Mesendoderm (in vitro differentiated cells): ENCODE measurements around the gene FBXO46.

Experiments used
- DNase-seq: peaks from one replicate; pipeline ENCODE4 v3.0.0; 2013
- H2AK5ac ChIP-seq: 2 replicates; pipeline ENCODE4 v1.6.1; 2013; ENCODE audit warnings: low read length, inconsistent platforms
- H2BK120ac ChIP-seq: 2 replicates; pipeline ENCODE4 v1.6.1; 2013; ENCODE audit warnings: low read depth, mild to moderate bottlenecking, low read length, moderate library complexity, mixed read lengths
- H2BK15ac ChIP-seq: replicated peaks from 2 replicates; pipeline ENCODE4 v1.6.1; 2013; ENCODE audit warnings: low read depth, mild to moderate bottlenecking, moderate library complexity
- H2BK5ac ChIP-seq: 2 replicates; pipeline ENCODE4 v1.6.1; 2013; ENCODE audit warnings: low read length, inconsistent platforms
- H3K18ac ChIP-seq: 2 replicates; pipeline ENCODE4 v1.6.1; 2013; ENCODE audit warnings: mild to moderate bottlenecking, low read length, mixed read lengths
- H3K23ac ChIP-seq: one replicate; pipeline ENCODE4 v1.6.1; 2013; ENCODE audit warnings: low read length
- H3K27ac ChIP-seq: 2 replicates; pipeline ENCODE4 v1.5.1; 2013; ENCODE audit warnings: low read depth, mild to moderate bottlenecking, inconsistent platforms, low read length, moderate library complexity
- H3K27me3 ChIP-seq: 2 replicates; pipeline ENCODE4 v1.6.1; 2013; ENCODE audit warnings: low read length, control low read depth, mild to moderate bottlenecking, inconsistent platforms; ENCODE audit not compliant: insufficient read depth, poor library complexity
- H3K36me3 ChIP-seq: 2 replicates; pipeline ENCODE4 v1.6.1; 2013; ENCODE audit warnings: low read length, inconsistent platforms; ENCODE audit not compliant: control insufficient read depth, insufficient read depth
- H3K4ac ChIP-seq: one replicate; pipeline ENCODE4 v1.6.1; 2013; ENCODE audit warnings: low read depth, mild to moderate bottlenecking, low read length, moderate library complexity
- H3K4me1 ChIP-seq: 2 replicates; pipeline ENCODE4 v1.6.1; 2013; ENCODE audit warnings: low read depth, low read length, inconsistent platforms; ENCODE audit not compliant: control insufficient read depth
- H3K4me2 ChIP-seq: 2 replicates; pipeline ENCODE4 v1.6.1; 2013; ENCODE audit warnings: low read length
- H3K4me3 ChIP-seq: 2 replicates; pipeline ENCODE4 v1.5.1; 2013; ENCODE audit warnings: mild to moderate bottlenecking, low read length
- H3K56ac ChIP-seq: one replicate; pipeline ENCODE4 v1.6.1; 2013; ENCODE audit warnings: low read length
- H3K79me1 ChIP-seq: 2 replicates; pipeline ENCODE4 v1.6.1; 2013; ENCODE audit warnings: low read length, inconsistent platforms
- H3K79me2 ChIP-seq: 2 replicates; pipeline ENCODE4 v1.6.1; 2013; ENCODE audit warnings: mild to moderate bottlenecking, low read length; ENCODE audit not compliant: control insufficient read depth, insufficient read depth
- H3K9ac ChIP-seq: 2 replicates; pipeline ENCODE4 v1.6.1; 2013; ENCODE audit warnings: low read length, inconsistent platforms
- H4K5ac ChIP-seq: one replicate; pipeline ENCODE4 v1.6.1; 2013; ENCODE audit warnings: low read length
- H4K8ac ChIP-seq: one replicate; pipeline ENCODE4 v1.6.1; 2013; ENCODE audit warnings: low read depth, mild to moderate bottlenecking, control low read depth, low read length, moderate library complexity
- WGBS: extraction: QIAGEN DNeasy Blood & Tissue Kit; methylation state at CpG from one replicate; pipeline ENCODE4 v1.1.7; 2013; ENCODE audit warnings: low lambda C conversion rate, missing lambda C conversion rate; ENCODE audit not compliant: insufficient coverage; ENCODE audit errors: extremely low coverage; 5-methylcytosine and 5-hydroxymethylcytosine counted together

Gene FBXO46

GRCh38 chr19:45717131-45717982 lies 13.3 kb downstream of the FBXO46 start:
- H3K23ac ChIP-seq = peak overlapping the region; percentile 30
- no peaks in the 10 kb centered on the region for H3K27me3 ChIP-seq
- no peak overlapping the region for H3K4ac ChIP-seq

GRCh38 chr19:45716359-45717130 lies 14.2 kb downstream of the FBXO46 start:
- H3K56ac ChIP-seq = peak overlapping the region; percentile 94
- peak; percentile 50 for DNase-seq
- H3K23ac ChIP-seq = no peak overlapping the region
- H3K36me3 ChIP-seq = peaks cover 2% of the 10 kb centered on the region
- no peak overlapping the region for H4K8ac ChIP-seq
- H2BK15ac ChIP-seq = no peak overlapping the region
- H3K4ac ChIP-seq = no peak overlapping the region
- peak overlapping the region; percentile 64 for H2BK5ac ChIP-seq
- H3K18ac ChIP-seq = peak overlapping the region; percentile 40
- H3K4me3 ChIP-seq = peak overlapping the region; percentile 64
- no peaks in the 10 kb centered on the region for H3K4me1 ChIP-seq
- H2AK5ac ChIP-seq = peak overlapping the region; percentile 87
- H3K9ac ChIP-seq = peak overlapping the region; percentile 94
- H3K27ac ChIP-seq = no peak overlapping the region
- peaks cover 30% of the 10 kb centered on the region for H3K79me2 ChIP-seq
- no peaks in the 10 kb centered on the region for H3K27me3 ChIP-seq
- H3K4me2 ChIP-seq = peak overlapping the region; percentile 99
- peaks cover 17% of the 10 kb centered on the region for H3K79me1 ChIP-seq
- no peak overlapping the region for H2BK120ac ChIP-seq
- WGBS = no CpG with 5 or more reads among the region's 24 CpGs
- no peak overlapping the region for H4K5ac ChIP-seq

More at GRCh38 chr19:45717131-45717982, 13.3 kb downstream of the FBXO46 start:
- H3K4me2 ChIP-seq = peak overlapping the region; percentile 99
- WGBS = no CpG with 5 or more reads among the region's 51 CpGs
- H2BK15ac ChIP-seq = no peak overlapping the region
- peaks cover 30% of the 10 kb centered on the region for H3K79me2 ChIP-seq
- peak overlapping the region; percentile 94 for H3K9ac ChIP-seq
- peak overlapping the region; percentile 94 for H3K56ac ChIP-seq
- peaks cover 2% of the 10 kb centered on the region for H3K36me3 ChIP-seq
- H2BK120ac ChIP-seq = no peak overlapping the region
- DNase-seq = peak; percentile 100
- H3K79me1 ChIP-seq = peaks cover 18% of the 10 kb centered on the region
- H3K18ac ChIP-seq = peak overlapping the region; percentile 40
- no peaks in the 10 kb centered on the region for H3K4me1 ChIP-seq
- no peak overlapping the region for H4K5ac ChIP-seq
- H2AK5ac ChIP-seq = peak overlapping the region; percentile 87
- peak overlapping the region; percentile 85 for H2BK5ac ChIP-seq
- peak overlapping the region; percentile 76 for H3K27ac ChIP-seq
- H4K8ac ChIP-seq = no peak overlapping the region
- H3K4me3 ChIP-seq = peak overlapping the region; percentile 64

GRCh38 chr19:45715139-45715538 lies 15.6 kb downstream of the FBXO46 start:
- no peak overlapping the region for H3K4me2 ChIP-seq
- H3K27ac ChIP-seq = no peak overlapping the region
- H4K5ac ChIP-seq = no peak overlapping the region
- H2BK15ac ChIP-seq = no peak overlapping the region
- no peak overlapping the region for H3K4ac ChIP-seq
- H3K56ac ChIP-seq = peak overlapping the region; percentile 34
- H3K4me3 ChIP-seq = no peak overlapping the region
- no peak overlapping the region for H4K8ac ChIP-seq
- H3K36me3 ChIP-seq = peaks cover 2% of the 10 kb centered on the region
- DNase-seq = no peak
- no peak overlapping the region for H2AK5ac ChIP-seq
- H2BK120ac ChIP-seq = no peak overlapping the region
- H3K23ac ChIP-seq = no peak overlapping the region
- no peaks in the 10 kb centered on the region for H3K27me3 ChIP-seq
- H3K79me1 ChIP-seq = peaks cover 17% of the 10 kb centered on the region
- no peaks in the 10 kb centered on the region for H3K4me1 ChIP-seq
- peak overlapping the region; percentile 27 for H3K9ac ChIP-seq
- no peak overlapping the region for H3K18ac ChIP-seq
- H2BK5ac ChIP-seq = no peak overlapping the region
- no CpG with 5 or more reads among the region's 3 CpGs for WGBS
- H3K79me2 ChIP-seq = peaks cover 30% of the 10 kb centered on the region

- Histone ChIP-seq H3K4me2 (no peak overlapping the region), H2BK5ac (no peak overlapping the region), H3K23ac (no peak overlapping the region), H3K18ac (no peak overlapping the region), H4K5ac (no peak overlapping the region), H2BK120ac (no peak overlapping the region), H3K27ac (no peak overlapping the region), H3K56ac (no peak overlapping the region), H2AK5ac (no peak overlapping the region), H3K9ac (no peak overlapping the region), H3K36me3 (peaks cover 2% of the 10 kb centered on the region), H3K27me3 (no peaks in the 10 kb centered on the region), H2BK15ac (no peak overlapping the region), H3K4me3 (no peak overlapping the region), H3K79me2 (peaks cover 30% of the 10 kb centered on the region), H3K4me1 (no peaks in the 10 kb centered on the region), H3K4ac (no peak overlapping the region), H4K8ac (no peak overlapping the region), H3K79me1 (peaks cover 17% of the 10 kb centered on the region)
- no CpG with 5 or more reads among the region's 15 CpGs for WGBS
- no peak for DNase-seq
Measured at GRCh38 chr19:45713141-45713540, 17.6 kb downstream of the FBXO46 start.

- Histone ChIP-seq H3K9ac (no peak overlapping the region), H3K4me1 (no peaks in the 10 kb centered on the region), H2BK120ac (no peak overlapping the region), H3K4ac (no peak overlapping the region), H3K18ac (no peak overlapping the region), H3K36me3 (peaks cover 2% of the 10 kb centered on the region), H4K8ac (no peak overlapping the region), H3K4me2 (no peak overlapping the region), H3K27me3 (no peaks in the 10 kb centered on the region), H2BK5ac (no peak overlapping the region), H3K4me3 (no peak overlapping the region), H2BK15ac (no peak overlapping the region), H3K23ac (no peak overlapping the region), H3K79me1 (peaks cover 17% of the 10 kb centered on the region), H4K5ac (no peak overlapping the region), H3K79me2 (peaks cover 30% of the 10 kb centered on the region), H2AK5ac (no peak overlapping the region), H3K56ac (no peak overlapping the region), H3K27ac (no peak overlapping the region)
- no CpG with 5 or more reads among the region's 25 CpGs for WGBS
- DNase-seq = no peak
Measured at GRCh38 chr19:45712699-45713067, 18.0 kb downstream of the FBXO46 start.
